RKO (cell line): Measurements from ENCODE around the gene CDY1.
"Not testable (repeated sequence)": the region's sequence is repeated elsewhere in the genome, so short reads cannot be mapped to it uniquely, and the experiment has no call there.

Experiments used
- DNase-seq: peaks from one replicate; pipeline ENCODE4 v3.0.0-alpha.2; 2016; ENCODE audit warnings: low spot score

Gene CDY1, protein sequence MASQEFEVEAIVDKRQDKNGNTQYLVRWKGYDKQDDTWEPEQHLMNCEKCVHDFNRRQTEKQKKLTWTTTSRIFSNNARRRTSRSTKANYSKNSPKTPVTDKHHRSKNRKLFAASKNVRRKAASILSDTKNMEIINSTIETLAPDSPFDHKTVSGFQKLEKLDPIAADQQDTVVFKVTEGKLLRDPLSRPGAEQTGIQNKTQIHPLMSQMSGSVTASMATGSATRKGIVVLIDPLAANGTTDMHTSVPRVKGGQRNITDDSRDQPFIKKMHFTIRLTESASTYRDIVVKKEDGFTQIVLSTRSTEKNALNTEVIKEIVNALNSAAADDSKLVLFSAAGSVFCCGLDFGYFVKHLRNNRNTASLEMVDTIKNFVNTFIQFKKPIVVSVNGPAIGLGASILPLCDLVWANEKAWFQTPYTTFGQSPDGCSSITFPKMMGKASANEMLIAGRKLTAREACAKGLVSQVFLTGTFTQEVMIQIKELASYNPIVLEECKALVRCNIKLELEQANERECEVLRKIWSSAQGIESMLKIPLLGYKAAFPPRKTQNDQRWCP

DNA sequence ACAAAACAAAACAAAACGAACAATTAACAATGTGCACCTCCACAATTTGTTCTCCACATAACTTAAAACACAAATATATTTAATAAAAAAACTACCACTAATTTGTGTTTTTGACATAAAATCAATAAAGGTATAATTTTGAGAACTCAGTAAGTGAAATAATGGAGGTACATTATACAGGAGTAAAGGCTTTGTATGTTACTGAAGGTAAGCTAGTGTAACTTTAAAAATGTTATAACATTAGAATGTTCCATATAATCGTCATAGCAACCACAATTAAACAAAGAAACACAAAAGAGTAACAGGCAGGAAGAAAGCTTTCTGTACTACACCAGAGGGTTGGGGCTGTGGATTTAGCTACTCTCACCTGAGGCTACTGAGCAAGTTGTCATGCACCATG lies at the start of gene CDY1:
CDY1 (plus strand) TSS at position 301 of the 400 bp plus-strand sequence. CDS start 326 bp downstream, outside the sequence.
- not testable (repeated sequence) for DNase-seq

DNA sequence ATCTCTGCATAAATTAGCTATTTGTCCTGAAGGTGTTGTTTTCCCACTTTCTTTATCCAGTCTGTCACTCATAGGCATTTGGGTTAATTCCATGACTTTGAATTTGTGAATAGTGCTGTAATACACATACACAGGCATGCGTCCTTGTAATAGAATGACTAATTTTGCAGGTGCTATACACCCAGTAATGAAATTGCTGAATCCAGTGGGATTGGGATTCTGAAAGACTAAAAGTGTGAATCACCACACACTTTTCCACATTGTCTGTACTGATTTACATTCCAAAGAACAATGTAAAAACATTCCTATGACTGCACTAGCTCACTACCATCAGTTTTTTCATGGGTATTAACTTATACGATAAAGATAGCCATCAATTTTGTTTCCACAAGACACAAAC lies 28.6 kb upstream of the CDY1 start:
- not testable (repeated sequence) for DNase-seq

DNA sequence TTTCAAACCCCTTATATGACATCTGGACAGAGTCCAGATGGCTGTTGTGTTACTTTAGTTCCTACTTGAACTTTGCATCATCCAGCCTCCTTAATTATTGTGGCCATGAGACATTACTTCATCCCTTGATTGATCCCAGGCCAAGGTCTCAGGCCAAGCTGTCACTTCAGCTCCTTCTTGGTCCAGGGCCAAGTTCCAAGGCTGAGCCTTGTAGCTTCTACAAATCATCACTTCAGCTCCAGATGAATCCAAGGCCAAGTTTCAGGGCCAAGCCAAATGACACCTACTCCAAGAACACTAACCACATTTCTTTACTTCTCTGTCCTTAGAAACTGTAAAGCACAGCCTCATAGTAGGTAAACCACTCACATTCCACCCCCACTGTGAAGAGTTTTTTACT lies 1.7 kb upstream of the CDY1 start:
- DNase-seq, result not testable (repeated sequence)

DNA sequence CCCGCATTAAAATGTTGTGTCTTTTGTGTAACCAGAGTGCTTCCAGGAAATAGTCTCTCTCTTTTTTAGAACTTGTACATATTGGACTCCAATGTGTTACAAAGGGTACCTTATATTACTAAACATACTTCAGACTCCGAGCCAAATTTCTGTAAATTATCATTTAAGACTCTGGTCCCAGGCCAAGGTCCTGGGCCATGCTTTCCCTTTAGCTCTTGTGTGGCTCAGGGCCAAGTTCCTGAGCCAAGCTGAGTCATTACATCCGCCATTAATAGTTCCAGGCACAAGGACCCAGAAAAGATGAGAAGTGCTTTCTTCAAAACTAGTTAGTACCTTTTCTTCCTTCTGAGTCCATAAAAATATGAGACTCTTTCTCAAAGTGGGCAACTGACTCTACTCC lies 4.6 kb downstream of the CDY1 start:
- not testable (repeated sequence) for DNase-seq

DNA sequence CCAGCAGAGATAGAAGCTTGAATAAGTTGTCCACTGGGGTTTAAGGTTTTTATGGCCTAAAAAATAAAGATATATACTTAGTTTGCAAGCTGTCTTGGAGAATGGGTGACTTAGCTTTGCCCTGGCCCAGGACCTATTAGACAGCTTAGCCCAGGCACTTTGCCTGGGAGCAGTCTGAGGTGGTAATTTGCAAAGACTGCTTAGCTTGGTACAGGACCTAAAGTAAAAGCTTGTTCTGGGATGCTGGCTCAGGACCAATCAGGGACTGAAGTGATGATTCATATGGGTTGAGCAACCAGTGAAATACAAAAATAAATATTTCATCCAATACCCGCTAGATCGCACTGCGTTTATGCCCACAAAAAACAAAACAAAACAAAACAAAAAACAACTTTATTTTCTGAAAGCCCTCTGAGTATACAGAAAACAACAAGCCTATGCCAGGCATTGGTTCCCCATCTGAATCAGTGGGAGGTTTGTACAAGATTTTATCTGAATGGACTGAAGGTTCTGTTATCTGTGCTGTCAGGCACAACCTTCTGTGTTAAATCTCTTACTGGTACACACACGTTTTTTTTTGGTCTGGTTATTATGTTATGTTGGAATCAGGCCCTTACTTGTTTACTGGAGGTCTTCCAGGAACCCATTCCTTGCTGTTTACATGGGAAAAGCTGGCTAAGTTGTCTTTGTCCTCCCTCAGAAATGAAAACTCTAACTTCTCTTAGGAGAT lies 8.6 kb downstream of the CDY1 start:
- not testable (repeated sequence) for DNase-seq

DNA sequence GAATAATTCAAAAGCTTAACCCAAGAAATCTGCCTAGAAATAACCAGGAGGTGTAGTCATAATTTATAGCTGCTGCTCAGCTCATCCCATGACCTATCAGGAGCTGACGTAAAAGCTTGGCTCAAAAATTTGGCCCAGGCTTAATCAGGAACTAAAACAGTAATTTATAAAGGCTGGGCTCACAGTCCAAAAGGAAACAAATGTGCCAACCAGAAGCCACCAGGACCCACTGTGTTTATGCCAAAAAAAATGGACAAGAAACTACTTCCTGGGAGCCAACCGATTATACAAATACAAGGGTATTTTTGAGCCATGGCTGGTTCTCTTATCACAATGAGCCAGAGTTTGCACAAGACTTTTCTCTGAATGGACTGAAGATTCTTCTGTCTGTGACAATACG lies 17.9 kb downstream of the CDY1 start:
- DNase-seq, result not testable (repeated sequence)

DNA sequence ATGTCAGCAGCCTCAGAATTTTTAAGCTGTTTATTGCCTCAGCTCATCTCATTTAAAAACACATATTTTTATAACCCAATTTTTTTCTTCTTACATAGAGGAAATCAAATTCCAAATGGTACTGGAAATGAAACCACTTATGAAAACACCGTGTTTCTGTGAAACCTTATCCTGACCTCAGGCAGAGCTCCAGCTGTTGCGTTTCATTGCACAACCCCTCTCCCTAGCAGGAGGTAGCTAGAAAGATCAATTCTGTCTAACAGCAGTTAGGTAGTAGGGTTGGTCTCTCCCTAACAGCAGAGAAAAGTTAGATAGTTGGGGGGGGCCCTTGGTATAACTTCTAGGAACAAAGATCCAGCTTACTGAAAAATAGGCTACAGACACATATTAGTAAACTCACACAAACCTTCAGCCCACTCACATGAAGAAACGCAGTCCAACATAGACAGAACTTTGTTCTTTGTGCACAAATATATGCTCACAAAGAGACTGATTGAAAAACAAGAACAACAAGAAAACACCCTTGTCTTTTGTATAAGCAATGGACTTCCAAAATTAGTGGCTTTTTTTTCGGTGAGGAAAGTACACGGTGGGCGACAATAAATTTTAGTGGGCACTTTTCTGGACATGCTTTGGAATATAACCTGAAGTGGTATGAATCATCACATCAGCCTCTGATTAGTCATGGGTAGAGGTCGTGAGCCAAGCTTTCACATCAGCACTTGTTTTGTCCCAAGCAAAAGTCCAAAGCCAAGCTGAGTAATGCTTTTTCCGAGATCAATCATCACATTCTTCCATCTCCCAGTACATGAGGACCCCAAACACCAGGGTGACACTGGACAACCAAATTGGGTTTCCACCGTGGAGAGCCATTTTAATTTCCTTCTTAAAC lies 21.4 kb downstream of the CDY1 start:
- DNase-seq, result not testable (repeated sequence)
